Activated CD8-positive, alpha-beta memory T cell treated with anti-CD3 and anti-CD28 coated beads for 1 hour (primary cell): ENCODE data around the gene USP35.
"Not testable (repeated sequence)": the region's sequence is repeated elsewhere in the genome, so short reads cannot be mapped to it uniquely, and the experiment has no call there.

Source experiments
- DNase-seq, 2 donors: peaks; one replicate each; pipeline ENCODE4 v3.0.0-alpha.2; 2020; ENCODE audit warnings: low read depth in 1 of 2; ENCODE audit errors: extremely low read depth in 1 of 2

Gene USP35

GRCh38 chr11:78228467-78228866, 39.7 kb downstream of the USP35 start:
- DNase-seq = no peak

DNA sequence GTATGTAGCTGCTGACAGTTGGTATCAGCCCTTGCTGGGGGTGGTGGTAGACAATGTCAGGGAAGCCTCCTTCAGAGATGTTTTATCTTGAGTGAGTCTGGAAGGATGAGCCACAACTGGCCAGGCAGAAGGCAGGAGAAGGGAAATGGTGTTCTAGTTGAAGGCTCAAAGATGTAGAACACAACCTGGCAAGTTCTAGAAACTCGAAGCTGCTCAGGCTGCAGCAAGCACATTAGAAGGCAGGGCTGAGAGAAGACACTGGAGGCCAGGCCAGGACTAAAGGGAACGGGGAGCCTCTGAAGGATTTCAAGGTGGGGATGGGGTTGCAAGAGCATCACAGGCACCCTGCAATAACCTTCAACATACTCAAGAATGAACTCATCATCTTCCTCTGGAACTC, 40.4 kb downstream of the USP35 start:
- DNase-seq = no peak

GRCh38 chr11:78230161-78230877, 41.6 kb downstream of the USP35 start:
- no peak for DNase-seq

DNA sequence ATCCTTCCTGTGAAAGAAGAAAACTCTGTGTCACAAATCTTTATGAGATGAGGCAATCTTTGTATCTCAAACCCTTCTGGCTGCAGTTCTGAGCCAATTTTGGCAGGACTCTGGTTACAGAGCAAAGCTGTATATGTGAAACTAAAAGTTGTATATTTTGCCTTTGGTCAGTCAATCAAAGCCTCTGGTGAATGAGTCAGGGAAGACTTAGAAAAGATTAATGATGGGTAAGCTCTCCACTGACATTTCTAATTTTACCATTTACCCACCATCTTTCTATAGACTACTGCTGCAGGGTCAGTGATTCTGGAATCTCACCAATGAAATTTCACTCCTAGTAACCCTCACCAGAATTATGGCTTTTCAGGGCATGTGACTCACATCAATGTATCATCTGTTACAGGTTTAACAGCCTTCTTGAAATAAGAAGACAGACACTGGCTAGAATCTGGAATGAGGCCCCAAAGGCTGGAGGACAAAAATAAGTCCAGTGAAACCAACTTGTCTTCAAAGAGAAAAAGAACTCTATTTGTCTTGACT, 43.3 kb downstream of the USP35 start:
- DNase-seq = no peak

- not testable (repeated sequence) for DNase-seq
Measured at GRCh38 chr11:78233046-78233445, 44.3 kb downstream of the USP35 start.

DNA sequence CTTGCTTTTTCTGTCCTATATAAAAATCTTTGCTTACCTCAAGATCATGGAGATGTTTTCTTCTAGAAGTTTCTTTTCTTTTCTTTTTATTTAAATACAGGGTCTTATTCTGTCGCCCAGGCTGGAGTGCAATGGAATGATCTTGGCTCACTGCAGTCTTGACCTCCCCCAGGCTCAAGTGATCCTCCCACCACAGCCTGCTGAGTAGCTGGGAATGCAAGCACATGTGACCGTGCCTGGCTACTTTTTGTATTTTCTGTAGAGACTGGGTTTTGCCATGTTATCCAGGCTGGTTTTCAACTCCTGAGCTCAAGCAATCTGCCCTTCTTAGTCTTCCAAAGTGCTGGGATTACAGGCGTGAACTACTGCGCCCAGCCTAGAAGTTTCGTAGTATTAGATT, 45.3 kb downstream of the USP35 start:
- DNase-seq = no peak

GRCh38 chr11:78237293-78238046, 48.8 kb downstream of the USP35 start:
- no peak for DNase-seq

DNA sequence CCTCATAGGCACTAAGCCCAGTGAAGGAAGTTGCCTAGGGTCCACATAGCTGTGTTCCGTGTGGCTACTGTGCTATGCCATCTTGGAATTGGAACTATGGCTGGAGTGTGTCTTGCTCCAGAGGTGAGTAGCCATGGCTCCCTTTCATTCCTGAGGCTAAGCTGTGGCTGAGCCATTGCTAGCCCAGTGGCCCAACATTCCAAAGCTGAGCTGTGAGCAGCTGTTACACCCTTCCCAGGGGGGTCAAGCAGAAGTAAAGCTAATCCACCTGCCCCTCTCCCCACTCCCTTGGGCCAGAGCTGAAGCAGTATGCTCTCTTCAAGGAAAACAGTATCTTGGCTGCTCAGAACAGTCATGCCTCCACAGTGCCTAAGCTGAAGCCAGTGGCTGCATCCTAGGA, 51.1 kb downstream of the USP35 start:
- DNase-seq = no peak

DNA sequence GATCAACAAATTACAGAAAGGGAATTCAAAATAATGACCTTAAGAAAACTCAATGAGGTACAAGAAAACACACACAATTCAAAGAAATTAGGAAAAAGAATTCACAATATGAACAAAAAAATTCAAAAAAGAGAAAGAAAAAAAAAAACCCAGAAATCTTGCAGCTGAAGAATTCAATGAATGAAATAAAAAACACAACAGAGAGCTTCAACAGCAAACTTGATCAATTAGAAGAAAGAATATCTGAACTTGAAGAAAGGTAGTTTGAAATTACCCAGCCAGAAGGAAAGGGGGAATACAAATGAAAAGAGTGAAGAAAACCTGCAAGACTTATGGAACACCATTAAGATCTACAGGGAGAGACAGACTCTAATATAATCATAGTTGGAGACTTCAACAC, 52.8 kb downstream of the USP35 start:
- no peak for DNase-seq

GRCh38 chr11:78244080-78244479, 55.4 kb downstream of the USP35 start:
- no peak for DNase-seq

DNA sequence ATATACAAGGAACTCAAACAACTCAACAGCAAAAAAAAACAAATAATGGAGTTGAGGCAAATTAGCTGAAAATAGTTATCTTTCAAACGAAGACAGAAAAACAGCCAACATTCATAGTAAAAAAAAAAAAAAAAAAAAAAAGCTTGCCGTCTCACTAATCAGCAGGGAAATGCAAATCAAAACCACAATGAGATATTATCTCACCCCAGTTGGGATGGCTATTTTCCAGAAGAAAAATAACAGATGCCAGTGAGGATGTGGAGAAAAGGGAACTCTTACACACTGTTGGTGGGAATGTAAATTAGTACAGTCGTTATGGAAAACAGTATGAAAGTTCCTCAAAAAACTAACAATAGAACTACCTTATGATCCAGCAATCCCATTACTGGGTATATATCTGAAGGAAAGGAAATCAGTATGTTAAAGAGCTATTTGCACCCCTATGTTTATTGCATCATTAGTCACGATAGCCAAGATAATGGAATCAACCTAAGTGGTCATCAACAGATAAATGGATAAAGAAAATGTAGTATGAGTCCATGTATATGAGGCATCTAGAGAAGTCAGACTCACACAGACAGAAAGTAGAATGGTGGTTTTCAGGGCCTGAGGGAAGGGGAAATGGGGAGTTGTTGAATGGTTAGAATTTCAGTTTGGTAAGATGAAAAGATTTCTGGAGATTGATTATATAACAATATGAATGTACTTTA, 56.0 kb downstream of the USP35 start:
- no peak for DNase-seq

DNA sequence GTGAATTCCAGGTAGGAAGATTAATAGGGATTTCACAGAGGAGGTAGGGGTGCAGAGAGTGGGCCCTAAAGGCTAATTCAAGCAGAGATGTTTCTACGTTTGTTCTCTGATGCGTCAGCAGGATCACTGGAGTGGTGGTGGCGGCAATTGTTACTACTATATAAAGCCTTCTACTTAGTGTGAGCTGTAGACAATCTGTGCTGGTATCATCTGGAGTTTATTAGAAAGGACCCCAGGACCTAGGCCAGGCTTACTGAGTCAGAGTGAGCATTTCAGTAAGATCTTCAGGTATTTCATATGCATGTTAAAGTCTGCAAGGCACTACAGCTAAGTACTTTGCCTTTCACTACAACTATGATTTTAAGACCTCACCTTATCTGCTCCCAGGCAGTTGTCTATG, 59.5 kb downstream of the USP35 start:
- no peak for DNase-seq

GRCh38 chr11:78248903-78249302, 60.2 kb downstream of the USP35 start:
- no peak for DNase-seq

DNA sequence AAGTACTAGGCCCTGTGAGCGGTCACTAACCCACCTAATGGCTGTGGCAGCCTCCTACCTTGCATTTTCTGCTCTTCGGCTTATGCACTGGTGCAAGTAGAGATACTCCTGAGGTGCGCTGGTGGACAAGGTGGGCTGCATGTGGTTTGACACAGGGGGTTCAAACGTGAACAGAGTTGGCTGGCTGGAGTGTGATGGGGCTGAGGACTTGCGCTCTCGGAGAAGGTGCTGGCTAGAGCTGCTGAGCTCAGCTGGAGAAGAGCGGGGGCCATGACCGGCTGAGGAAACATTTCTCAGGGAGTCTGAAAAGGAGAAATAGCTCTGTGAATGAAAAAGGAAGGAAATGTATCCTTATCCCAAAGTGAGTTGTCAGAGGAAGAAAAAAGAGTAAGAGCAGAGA, 61.4 kb downstream of the USP35 start:
- no peak for DNase-seq

DNA sequence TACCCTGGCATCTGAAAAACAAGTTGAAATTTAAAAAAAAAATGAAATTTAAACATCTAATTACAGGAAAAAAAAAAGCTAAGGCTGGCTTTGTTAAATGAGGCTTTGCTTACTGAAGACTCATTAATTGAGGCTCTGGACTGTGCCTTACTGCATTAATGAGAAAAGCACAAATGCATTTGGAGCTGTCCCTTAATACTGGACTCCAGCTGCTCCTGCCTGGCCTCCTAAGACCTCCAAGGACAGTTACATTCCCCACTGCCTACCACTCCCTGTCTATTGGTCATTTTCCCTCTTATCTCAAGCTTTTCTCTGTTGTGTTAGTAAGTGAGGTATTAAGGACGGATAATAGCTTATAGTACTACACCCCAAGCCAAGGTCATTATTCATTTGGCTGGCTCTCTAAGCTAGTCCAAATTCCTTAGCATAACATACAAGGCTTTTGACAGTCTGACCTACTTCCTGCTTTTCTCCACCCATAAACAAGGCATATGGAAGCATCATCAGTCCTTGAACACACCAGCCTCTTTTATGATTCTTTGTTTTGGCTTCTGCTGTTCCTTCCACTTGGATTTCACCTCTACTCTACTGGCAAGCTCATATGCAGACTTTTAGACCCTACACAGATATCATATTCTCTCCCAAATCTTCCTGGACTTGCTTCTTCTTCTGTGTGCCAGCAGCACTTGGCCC, 62.5 kb downstream of the USP35 start:
- no peak for DNase-seq

DNA sequence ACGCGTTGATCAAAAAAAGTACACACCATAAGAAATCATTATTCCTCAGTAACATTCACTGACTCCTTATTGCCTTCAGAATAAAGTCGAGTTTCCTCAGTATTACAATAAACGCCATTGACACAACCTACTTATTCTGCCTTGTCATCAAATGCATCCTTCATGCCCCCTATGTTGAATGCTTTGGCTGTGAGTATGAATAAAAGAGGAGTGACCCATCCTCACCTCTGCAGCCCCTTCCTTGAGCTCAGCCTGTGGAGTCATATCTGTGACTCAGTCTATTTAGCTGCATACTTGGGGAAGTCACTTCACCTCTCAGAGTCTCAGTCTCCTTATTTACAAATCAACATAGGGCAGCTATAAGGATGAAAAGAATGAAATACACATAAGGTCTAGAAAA, 65.1 kb downstream of the USP35 start:
- DNase-seq = no peak

DNA sequence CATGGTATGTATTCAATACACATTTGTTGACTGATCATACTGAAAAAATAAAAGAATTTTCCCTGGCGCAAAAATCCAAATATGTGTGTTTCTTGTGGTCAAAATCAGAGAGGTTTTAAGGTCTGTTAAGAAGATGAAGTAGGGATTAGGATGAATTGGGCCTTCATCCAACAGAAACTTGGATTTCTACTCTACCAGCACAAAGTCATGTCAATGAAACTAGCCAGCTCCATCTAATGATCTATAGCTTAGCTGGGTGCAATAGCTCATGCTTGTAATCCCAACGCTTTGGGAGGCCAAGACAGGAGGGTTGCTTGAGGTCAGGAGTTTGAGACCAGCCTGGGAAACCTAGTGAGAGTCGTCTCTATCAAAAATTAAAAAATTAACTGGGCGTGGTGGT, 65.5 kb downstream of the USP35 start:
- DNase-seq = no peak

DNA sequence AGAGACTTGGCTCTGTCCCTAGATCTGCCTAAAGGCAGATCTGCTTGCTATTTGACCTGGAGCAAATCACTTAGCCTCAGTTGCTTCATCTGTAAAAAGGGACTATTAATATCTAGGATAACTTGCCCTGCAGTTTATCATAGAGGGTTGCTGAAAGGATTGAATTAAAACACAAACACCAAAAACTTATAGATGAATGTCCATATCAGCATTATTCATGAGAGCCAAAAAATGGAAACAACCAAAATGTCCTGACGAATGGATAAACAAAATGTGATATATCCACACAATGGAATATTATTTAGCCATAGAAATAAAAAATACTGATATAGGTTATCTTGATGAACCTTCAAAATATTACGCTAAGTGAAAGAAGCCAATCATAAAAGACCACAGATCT, 67.2 kb downstream of the USP35 start:
- DNase-seq = no peak

- no peak for DNase-seq
Measured at GRCh38 chr11:78256962-78257361, 68.2 kb downstream of the USP35 start.

DNA sequence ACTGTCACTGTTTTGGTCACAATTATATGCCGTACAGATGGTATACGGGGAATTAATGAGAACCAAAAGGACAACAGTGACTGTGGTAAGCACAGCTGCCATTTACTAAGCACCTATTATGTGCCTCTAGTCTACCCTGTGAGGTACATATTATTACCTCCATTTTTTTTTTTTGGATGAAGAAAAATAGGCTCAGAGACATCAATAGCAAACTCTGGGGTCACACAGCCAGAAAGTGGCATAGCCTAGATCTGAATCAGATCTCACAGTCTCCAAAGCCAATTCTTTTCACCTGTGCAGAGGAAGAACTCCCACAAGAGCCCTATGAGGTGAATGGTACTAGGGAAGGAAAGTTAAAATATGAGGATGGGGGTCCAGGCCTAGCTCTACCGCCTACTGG, 68.9 kb downstream of the USP35 start:
- no peak for DNase-seq
